ENCODE data around the gene GPC6.

DNA sequence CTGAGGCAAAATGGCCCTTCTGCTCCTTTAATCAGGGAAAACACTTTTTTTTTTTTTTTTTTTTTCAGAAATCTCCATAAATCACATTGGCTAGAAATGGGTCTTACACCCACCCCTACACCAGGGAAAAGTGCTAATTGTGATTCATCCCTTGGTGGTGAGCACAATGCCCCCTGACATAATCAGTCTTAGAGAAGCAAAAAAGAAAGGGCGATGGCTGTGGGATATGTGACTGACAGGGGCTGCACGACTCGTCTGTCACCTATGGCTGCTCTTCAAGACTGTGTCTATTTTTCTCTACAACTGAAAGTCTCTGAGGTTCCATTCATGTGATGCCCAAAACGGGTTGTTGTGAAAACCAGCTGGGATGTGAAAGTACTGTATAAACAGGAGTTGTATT, 3.6 kb upstream of the GPC6 start:
- TF ChIP-seq, protein P1, sequence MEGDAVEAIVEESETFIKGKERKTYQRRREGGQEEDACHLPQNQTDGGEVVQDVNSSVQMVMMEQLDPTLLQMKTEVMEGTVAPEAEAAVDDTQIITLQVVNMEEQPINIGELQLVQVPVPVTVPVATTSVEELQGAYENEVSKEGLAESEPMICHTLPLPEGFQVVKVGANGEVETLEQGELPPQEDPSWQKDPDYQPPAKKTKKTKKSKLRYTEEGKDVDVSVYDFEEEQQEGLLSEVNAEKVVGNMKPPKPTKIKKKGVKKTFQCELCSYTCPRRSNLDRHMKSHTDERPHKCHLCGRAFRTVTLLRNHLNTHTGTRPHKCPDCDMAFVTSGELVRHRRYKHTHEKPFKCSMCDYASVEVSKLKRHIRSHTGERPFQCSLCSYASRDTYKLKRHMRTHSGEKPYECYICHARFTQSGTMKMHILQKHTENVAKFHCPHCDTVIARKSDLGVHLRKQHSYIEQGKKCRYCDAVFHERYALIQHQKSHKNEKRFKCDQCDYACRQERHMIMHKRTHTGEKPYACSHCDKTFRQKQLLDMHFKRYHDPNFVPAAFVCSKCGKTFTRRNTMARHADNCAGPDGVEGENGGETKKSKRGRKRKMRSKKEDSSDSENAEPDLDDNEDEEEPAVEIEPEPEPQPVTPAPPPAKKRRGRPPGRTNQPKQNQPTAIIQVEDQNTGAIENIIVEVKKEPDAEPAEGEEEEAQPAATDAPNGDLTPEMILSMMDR (optimal IDR thresholded peaks at IDR 0.05 in 1 of 3, IDR thresholded peaks at IDR 0.05 in 1 of 3, conservative IDR thresholded peaks at IDR 0.05 in 1 of 3; ENCODE audit: extremely low read depth in 1 of 3, insufficient read depth in 2 of 3, low read length in 3 of 3): no peak
- no peak for TF ChIP-seq EZH2 (IDR thresholded peaks at IDR 0.05; ENCODE audit: low read length)

Data from keratinocyte (primary cell).